GM12891 (cell line): ENCODE measurements around the gene PHF23.

Source experiments
- POLR2A ChIP-seq: IDR thresholded peaks from 2 replicates; pipeline ENCODE4 v1.6.1; 2011; ENCODE audit warnings: low read depth, low read length, control low read depth
- POLR2AphosphoS5 ChIP-seq: IDR thresholded peaks from 2 replicates; pipeline ENCODE4 v1.6.1; 2011; ENCODE audit warnings: low read depth, low read length, control low read depth

DNA sequence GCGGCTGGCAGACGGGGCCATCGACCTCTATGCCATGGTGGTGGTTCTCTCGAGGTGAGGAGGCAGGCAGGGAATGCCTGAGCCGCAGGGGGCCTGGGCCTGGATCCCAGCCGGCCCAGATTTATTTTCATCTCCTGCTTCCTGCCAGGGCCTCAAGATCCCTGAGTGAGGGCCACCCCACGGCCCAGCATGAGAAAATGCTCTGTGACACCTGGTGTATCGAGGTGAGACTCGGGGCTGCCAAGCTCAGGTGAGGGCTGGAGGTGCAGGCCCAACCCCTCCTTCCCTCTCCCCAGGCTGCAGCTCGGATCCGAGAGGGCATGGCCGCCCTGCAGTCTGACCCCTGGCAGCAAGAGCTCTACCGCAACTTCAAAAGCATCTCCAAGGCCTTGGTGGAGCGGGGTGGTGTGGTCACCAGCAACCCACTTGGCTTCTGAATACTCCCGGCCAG lies 14.6 kb downstream of the PHF23 start:
- no peak for TF ChIP-seq POLR2AphosphoS5
- TF ChIP-seq POLR2A = no peak
